M059J (cell line): ENCODE results near the gene ZBTB16. TPM values are rescaled to one million over a fixed set of nuclear protein-coding genes. Genes with fewer than 3 reads are reported as not detected.

Experiments
- DNase-seq: peaks from one replicate; pipeline ENCODE4 v3.0.0-alpha.2; 2012; ENCODE audit warnings: low read depth
- total RNA-seq: library from RNA; depleted of rRNA; stranded (reverse); fragments of >200 nt; shearing (Covaris generic); gene quantifications from 2 replicates; pipeline ENCODE4 v1.2.3, GENCODE V29; 2014

ZBTB16 gene
- total RNA-seq, 1 experiment from 2014 or later, result not detected

DNA sequence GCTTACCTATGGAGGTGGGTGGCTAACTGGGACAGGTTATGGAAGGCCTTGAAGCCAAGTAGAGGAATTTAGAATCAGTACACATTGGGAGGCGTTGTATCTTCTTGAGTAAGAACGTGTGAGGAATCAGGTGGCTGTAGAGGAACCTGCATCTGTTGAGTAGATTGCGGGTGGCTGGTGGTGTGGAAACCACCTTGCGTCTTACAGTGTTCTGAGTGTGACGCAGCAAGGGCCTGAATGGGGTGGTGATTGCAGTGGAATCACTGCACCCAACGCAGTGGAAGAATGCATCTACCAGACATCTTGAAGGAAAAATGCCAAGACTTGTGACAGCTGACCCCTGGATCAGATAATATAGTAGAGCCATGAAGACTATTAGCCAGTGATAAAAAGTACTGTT is 125.9 kb downstream of the ZBTB16 start:
- DNase-seq, result no peak

DNA sequence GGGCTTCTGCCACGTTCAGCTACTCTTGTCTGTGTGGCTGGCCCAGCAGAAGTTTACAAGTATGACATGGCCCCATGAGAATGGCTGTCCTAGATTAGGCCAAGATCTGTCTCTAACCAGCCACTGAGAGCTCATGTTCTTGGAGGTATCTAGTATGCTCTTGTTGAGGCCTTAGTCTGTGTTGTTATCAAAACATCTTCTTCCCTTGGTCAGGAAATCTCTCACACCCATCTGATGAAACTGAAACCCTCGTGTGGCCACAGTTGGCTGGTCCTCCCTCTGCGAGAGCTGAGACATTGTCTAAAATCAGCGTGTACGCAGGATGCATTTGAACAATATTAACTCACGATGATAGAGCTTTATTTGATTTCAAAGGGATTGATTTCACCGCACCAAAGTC is 127.7 kb downstream of the ZBTB16 start:
- DNase-seq, result no peak

DNA sequence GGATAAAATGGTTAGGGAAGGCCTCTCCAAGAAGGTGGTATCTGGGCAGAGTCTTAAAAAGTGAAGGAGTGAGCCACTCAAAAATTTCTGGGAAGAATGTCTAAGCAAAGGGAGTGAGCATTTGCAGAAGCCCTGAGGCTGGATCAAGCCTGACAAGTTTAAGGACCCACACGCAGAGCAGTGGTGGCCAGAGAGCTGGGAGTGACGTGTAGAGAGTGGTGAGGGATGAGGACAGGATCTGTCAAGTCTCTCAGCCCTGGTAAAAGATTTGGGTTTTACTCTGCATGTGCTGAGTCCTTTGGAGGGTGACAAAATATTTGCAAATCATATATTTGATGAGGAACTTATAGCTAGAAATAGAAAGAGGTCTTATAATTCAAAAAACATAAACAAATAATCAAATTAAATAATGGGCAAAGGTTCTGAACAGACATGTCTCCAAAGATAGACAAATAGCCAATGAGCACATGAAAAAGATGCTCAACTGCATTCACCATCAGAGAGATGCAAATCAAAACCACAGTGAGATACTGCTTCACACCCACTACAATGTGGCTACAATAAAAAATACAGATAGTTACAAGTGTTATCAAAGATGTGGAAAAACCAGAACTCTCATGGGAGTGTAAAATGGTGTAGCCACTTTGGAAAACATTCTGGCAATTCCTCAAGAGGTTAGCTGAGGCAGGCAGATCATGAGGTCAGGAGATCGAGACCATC is 129.5 kb downstream of the ZBTB16 start:
- DNase-seq, result no peak

DNA sequence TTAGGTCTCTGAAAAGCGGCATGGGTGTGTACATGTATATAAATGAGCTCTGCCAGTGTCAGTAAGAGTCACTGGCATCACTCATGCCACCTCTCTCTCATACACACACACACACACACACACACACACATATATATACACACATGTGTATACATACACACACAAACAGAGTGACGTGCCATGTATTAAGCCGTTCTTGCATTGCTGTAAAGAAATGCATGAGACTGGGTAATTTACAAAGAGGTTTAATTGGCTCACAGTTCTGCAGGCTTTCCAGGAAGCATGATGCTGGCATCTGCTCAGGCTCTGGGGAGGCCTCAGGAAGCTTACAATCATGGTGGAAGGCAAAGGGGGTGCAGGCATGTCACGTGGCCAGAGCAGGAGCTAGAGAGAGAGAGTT is 131.1 kb downstream of the ZBTB16 start:
- DNase-seq, result no peak

DNA sequence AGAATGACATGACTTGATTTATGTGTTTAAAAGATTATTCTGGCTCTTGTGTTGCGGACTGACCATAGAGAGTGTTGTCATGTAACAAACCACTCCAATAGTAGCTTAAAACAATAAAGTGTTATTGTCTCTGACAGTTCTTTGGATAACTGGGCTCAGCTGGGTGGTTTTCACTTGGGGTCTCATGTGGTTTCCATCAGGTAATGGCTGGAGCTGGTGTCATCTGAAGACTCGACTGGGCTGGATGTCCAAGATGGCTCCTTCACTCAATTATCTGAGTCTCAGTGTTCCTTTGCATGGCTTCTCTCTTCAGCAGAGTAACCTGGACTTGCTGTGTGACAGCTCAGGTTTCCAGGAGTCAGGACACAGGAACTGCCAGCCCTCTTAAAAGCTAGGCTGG is 132.4 kb downstream of the ZBTB16 start:
- no peak for DNase-seq

DNA sequence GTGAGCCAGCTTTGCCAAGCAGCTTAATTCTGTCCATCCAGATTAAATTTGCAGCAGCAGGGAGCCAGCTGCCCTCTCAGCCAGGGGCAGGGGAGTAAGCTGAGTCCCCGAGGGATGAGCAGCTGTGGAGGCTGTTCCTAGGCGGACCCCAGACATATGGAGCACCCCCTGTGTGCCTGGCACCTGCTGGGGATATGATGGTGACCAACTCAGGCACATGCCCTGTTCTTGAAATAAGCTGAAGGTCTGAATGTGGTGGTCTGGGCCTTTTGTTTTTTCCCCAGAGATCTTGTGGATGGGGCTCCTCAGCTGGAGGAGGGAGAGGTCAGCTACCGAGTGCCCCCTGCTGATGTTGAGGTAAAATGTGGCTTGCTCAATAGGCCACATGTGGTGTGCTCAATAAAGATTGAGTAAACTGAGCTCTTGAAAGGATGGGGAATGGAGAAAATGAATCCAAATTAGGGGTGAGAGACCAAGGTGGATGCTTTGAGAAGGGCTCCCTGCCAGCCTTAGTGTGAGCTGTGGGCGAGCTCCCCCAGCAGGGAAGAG is 133.4 kb downstream of the ZBTB16 start:
- DNase-seq, result no peak

DNA sequence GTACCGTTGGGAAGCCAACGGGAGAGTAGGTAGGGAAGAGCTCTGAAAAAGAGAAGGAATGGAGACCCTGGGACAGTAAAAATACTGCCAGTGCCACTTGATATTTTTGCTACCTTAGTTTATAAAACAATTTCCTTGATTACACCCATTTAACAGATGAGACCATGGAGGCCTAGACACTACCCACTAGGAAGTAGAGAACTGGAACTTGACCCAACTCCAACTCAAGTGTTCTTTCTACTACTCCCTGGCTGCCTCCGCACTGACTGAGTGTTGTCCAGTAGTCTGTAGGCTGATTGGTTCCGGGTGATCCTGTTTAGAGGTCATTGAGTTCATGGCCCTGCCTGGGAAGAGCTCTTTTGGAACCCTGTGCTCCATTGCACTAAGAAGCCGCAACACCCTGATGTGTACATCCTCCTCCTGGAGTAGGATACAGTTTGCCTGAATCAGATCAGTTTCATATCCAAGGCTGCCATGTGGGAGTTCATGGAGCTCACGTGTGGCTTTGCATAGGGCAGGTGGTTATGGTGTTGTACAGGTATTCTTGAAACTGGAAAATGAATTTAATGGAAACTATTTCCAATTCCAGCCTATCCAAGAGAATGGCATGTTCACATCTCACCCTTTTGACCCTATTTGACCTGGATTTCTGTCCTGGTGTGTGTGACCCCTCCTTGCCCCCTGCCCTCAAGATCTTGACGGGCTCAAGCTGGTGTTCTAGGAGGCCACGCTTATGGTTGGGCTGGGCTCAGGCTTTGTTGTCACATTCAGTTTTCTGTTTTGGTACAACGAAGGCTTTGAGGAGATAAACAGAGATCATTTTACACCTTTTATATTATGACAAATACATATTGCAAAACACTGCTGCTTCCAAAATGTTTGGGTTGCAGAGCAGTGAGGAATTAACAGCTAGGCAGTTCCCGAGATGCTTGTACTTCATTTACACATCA is 134.5 kb downstream of the ZBTB16 start:
- no peak for DNase-seq

DNA sequence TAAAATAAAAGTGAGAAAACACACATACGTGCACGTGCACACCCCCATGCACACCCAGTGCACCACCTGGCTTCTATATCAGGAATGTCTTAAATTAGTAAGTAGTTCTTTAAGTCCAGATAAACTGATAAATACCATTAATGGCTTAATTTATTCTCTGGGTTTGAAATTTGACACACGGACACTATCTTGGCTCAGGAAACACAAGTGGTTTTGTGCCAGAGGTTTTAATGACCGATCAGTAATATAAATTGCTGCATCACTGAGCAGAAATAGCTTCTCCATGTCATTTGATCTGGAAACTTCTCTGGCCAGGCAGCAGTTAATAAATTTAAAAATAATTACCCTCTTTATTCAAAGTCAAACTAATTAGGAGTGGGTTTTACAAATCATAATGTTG is 135.2 kb downstream of the ZBTB16 start:
- no peak for DNase-seq

DNA sequence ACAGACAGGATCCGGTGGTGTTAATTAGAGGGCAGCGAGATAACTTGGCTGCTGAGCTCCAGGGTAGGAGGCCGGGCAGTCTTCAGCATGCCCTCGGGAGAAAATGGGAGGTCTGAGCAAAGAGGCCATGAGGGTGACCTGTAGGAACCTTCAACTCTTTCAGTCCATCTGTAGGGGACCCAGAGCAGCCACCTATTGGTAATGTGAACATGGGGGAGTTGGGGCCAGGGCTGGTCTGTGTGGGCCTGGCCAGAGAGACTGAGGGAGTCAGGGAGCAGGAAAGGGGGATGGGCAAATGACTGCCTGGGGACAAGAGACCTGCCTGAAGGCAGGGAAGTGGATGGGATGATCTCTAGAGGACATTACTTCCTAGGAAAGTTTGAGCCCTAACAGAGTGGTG is 135.6 kb downstream of the ZBTB16 start:
- no peak for DNase-seq

DNA sequence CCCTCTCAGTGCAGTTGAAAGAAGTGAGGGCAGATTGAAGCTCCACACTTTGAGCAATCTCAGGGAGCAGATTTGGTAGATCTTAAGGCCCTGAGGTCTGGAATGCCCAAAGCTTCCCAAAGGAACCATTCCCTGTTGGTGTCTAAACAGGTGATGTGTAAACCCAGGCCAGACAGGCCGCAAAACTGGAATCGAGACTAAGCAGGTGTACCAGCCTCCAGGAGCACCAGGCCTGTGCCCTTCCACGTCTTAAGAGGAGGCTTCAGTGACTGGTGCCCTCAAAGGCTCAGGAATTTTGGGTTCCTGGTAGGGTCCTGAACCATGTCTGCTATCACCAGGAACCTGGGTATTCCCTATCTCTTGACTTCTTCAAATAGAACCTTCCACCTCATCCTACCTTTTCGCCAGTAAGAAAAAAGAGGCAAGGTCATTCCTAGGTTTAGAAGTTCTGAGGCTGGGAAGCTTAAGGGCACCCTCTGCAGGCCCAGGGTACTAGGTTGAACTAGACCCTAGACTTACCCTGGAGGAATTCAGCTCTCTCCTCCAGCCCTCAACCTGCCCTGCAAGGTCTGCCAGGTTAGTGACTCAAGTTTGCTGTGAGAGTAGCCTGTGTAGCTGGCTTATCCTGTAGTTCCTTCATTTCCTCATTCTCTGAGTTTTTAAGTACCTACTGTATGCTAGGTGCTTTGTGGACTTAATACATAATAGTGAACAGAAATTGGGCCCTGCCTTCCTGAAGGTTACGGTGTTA is 136.6 kb downstream of the ZBTB16 start:
- no peak for DNase-seq

DNA sequence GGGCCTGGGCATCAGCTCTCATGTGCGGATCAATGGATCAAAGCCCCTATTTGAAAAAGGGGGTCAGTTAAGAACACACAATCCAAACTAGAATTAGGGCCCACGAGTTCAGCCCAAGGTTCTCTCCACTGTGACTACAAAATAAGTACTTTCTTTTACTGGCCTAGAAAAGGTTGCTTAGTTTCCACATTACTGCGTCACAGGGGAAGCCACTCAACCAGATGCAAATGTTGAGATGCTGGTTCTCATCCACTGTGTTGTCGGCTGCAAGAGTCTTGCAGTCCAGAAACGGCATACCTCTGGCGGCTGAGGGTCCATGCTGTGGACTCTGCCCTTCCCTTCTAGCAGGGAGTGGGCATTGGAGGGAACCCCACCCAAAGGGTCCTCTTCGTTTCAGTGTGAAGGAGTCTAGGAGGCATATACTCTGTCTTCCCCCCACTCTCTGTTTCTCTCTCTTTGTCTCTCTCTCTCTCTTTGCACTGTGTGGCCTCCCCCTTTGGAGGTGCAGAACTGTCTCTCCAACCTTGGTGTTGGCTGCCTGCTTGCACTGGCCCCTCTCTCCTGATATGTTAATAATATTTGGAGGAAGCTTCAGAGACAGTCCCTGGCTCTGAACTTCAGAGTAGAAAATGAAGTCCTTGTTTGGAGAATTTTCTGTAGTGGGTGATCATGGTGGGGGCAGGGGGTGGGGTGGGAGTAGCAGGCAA is 137.6 kb downstream of the ZBTB16 start:
- DNase-seq, result no peak

DNA sequence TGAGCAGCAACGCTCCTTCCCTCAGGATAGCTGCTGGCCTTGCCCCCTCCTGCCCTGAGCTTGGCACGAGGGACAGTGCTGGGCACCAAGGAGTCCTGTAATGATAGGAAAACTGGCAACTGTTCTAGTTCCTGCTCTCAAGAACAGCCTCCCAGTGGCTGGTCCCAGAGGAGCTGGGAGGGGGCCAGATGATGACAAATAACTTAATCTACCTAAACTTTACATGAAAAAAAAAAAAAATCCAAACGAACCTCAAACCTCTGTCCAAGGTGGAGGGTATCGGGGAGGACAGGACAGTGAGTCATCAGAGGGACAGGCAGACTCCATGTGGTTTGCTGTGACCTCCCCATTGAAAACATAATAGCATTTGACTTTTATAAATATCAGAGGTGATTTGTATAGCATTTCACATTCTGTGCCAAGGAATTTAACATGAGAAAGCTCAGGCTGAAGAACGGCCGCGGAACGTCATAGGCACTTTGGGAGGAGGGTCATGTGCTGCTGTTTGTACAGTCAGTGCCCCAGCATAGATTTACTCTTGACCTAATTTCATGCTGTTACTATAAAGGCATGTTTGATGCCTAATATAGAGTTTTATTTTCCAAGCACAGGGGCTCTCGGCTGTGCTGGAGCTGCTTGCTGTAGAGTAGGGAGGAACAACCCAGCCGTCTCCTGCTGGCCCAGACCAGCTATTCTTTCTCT is 138.4 kb downstream of the ZBTB16 start:
- DNase-seq, result peak; percentile 87

DNA sequence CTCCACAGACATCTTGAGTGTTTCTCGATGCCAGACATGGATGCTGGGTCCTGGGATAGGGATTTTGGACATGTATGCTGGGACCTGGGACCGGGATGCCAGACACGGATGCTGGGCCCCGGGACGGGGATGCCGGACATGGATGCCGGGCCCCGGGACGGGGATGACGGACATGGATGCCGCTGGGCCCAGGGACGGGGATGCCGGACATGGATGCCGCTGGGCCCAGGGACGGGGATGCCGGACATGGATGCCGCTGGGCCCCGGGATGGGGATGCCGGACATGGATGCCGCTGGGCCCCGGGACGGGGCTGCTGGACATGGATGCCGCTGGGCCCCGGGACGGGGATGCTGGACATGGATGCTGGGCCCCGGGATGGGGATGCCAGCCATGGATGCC is 139.5 kb downstream of the ZBTB16 start:
- DNase-seq, result no peak

DNA sequence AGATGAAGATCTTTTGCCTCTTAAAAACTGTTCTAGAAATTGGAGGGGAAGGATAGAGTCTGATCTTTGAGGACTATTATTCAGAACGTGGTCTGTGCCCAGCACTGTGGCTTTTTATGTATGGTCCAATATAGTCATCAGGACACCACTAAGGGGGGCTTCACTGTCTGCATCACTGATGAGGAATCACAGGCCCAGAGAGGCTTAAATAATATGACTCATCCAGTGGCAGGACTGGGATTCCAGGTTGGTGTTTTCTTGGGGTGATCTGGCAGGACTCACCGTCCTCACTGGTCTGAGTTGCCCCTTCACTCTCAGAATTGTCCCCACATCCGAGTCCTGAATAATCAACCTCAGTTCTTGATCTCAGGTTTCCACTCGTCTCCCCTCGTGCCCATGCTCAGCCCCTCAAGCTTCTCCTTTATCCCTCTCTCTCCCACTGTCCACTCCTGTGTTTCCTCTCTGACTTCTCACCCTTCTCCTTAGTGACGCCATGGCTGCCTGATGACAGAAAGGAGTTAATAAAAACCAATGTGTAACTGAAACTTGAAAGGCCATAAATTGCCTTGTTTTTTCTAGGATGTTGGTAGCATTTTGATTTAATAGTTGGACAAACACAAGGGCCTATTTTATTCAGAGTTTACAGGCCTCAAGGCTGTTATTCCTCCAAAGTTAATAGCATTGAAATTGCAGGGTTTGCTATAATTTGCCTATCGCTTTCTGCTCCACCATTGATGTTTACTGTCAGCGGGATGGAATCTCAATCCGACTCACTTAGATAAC is 141.0 kb downstream of the ZBTB16 start:
- no peak for DNase-seq

DNA sequence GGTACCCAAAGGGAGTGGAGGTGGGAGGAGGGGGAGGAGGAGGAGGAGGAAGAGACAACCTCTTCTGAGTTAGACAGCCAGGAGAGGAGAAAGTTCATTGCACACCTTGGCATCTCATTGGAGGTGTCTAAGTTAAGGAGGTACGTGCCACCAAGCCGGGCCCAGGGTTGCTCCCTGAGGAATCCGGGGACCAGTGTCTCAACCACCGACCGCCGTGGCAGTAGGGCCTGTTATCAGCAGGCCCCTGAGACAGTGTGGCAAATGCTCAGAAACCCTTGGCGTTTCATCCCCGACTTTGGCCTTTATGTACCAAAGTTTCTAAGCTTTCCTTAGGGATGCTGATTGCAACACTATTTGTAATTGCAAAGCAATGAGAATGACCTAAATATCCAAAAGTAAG is 141.7 kb downstream of the ZBTB16 start:
- DNase-seq, result no peak

DNA sequence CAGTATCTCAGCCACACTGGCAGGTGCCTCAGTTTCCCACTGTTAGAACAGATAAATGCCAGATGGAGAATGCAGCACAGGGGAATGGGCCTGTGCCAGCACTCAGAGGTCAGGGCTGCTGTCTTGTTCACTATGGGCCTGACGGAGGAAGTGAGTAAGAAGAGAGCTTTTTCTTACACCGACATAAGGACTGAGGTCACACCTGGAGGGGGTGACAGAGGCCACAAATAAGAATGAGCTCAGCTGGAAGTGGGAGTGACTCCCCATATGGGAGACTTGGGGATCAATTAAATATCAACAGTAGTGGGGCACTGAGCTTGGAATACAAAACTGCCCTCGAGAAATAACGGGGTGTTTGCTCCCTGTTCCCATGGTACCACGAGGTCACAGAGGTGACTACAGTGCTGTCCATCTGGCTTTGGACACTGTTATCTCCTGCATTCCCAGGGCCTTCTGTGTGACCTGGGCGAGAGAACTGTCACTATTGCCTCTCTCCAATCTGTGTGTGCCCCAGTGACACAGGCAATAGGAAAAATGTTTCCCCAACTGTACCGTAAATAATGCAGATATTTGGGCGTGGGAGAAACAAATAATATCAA is 142.6 kb downstream of the ZBTB16 start:
- DNase-seq, result no peak

DNA sequence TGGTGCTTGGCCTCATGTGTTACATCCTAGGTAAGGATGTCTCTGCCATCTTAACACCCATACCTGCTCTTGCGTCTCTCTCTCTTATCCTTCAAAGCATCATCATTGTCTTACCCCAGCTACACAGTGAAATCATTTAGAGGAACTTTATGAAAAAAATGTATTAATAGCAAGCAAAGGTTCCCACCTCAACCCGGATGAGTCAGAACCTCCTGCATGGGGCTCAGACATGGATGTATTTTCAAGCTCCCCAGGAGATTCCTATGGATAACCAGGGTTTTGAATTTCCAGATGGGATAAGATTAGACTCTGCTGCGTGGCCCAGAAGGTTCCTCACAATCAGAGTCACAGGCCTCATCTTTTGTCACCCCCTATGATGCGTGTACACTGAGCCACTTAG is 147.6 kb downstream of the ZBTB16 start:
- DNase-seq, result no peak

DNA sequence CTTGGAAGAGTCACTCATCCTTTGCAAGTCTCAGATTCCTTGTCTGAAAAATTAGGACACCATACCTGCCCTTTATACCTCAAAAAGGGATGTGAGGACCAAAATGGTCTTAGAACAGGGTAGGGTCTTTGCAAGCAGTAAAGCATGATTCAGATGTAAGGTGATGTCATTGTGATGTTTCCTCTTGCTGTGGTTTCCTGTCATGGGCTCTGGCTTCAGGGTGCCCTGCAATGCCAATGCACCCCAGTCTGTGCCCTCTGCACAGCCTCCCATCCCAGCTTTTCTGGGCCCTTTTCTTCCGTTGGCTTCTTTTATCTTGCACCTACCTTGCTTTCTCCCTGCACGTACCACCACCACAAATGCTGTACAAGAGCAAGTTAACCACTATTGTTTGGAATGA is 148.9 kb downstream of the ZBTB16 start:
- DNase-seq, result no peak

DNA sequence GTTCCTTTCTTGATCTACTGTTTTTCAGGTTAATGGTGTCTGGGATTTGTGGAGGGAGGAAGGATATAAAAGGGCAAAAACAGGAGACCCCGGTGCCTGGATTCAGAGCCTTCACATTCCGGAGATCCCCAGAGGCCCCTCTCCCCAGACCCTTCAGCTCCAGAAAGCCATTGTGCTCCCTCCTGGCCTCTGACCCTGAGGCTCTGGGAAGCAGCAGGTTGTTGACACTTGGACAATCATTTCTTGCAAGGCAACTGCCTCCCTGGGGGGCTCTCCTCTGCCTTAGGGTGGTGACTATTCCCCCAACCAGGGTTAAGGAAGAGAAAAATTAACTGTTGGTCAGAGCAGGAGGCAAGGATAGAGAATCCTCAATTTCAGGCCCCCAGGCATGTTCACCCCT is 149.8 kb downstream of the ZBTB16 start:
- no peak for DNase-seq

DNA sequence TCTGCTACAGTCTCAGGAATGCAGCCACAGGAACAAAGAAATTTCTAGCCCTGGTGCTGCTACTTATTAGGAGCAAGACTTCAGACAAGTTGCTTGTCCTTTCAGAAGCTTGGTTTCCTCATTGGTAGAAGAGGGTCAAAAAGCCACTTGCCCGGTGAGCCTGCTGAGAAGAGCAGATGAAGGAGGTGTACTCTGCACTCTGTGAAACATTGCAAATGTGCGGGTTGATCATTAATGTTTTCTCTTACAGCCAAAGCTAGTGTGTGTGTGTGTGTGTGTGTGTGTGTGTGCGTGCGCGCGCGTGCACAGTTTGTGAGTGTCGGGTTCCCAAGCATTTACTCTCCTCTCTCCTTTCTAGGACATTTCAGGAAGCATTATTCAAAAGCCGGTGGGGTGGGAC is 150.4 kb downstream of the ZBTB16 start:
- no peak for DNase-seq
